Mesenchymal stem cell (in vitro differentiated cells and primary cell): ENCODE results near the gene NFATC1.

Experiments
- DNase-seq: peaks from one replicate; pipeline ENCODE4 v3.0.0-alpha.2; 2013
- H2AFZ ChIP-seq: one replicate; pipeline ENCODE4 v1.6.1; 2013; ENCODE audit warnings: low read depth, mild to moderate bottlenecking, control low read depth, inconsistent platforms, low read length, moderate library complexity
- H2AK5ac ChIP-seq: 2 replicates; pipeline ENCODE4 v1.6.1; 2013; ENCODE audit warnings: low read length, moderate library complexity, mild to moderate bottlenecking, inconsistent platforms; ENCODE audit not compliant: severe bottlenecking
- H2BK120ac ChIP-seq: one replicate; pipeline ENCODE4 v1.6.1; 2013; ENCODE audit warnings: low read depth, mild to moderate bottlenecking, inconsistent platforms, low read length, moderate library complexity
- H2BK12ac ChIP-seq, 2 experiments: one replicate each; pipeline ENCODE4 v1.6.1; 2013; ENCODE audit warnings: inconsistent platforms in 2 of 2, low read length in 2 of 2, mild to moderate bottlenecking in 2 of 2, moderate library complexity in 2 of 2, control low read depth in 1 of 2
- H2BK15ac ChIP-seq: one replicate; pipeline ENCODE4 v1.6.1; 2013; ENCODE audit warnings: mild to moderate bottlenecking, low read depth, inconsistent platforms; ENCODE audit not compliant: poor library complexity, severe bottlenecking
- H2BK5ac ChIP-seq: 2 replicates; pipeline ENCODE4 v1.6.1; 2013; ENCODE audit warnings: low read depth, mild to moderate bottlenecking, low read length, control low read depth, inconsistent platforms; ENCODE audit not compliant: poor library complexity, severe bottlenecking
- H3K14ac ChIP-seq, 2 experiments: one replicate each; pipeline ENCODE4 v1.6.1; 2013; ENCODE audit warnings: inconsistent platforms in 2 of 2, low read length in 2 of 2, control low read depth in 1 of 2, mild to moderate bottlenecking in 1 of 2, moderate library complexity in 1 of 2
- H3K18ac ChIP-seq, 2 experiments: one replicate each; pipeline ENCODE4 v1.6.1; 2013; ENCODE audit warnings: inconsistent platforms in 2 of 2, low read length in 2 of 2, control low read depth in 1 of 2, low read depth in 1 of 2, mild to moderate bottlenecking in 1 of 2
- H3K23ac ChIP-seq, 2 experiments: one replicate each; pipeline ENCODE4 v1.6.1; 2013; ENCODE audit warnings: inconsistent platforms in 2 of 2, low read length in 2 of 2, mild to moderate bottlenecking in 2 of 2, moderate library complexity in 2 of 2, control low read depth in 1 of 2
- H3K27ac ChIP-seq: 2 replicates; pipeline ENCODE4 v1.5.1; 2013; ENCODE audit warnings: mild to moderate bottlenecking, moderate library complexity, low read length, control low read depth, inconsistent platforms; ENCODE audit not compliant: poor library complexity, severe bottlenecking
- H3K27me3 ChIP-seq, 2 experiments: 2 replicates each; pipeline versions ENCODE4 v1.6.1 to v1.7.0; 2013; ENCODE audit warnings: low read length in 2 of 2, mild to moderate bottlenecking in 2 of 2, moderate library complexity in 2 of 2, control low read depth in 1 of 2, inconsistent platforms in 1 of 2; ENCODE audit not compliant: control insufficient read depth in 1 of 2, insufficient read depth in 1 of 2
- H3K36me3 ChIP-seq, 2 experiments: 2 replicates each; pipeline versions ENCODE4 v1.6.1 to v1.7.0; 2013; ENCODE audit warnings: low read length in 2 of 2, control low read depth in 1 of 2, inconsistent platforms in 1 of 2, low read depth in 1 of 2, mild to moderate bottlenecking in 1 of 2; ENCODE audit not compliant: insufficient read depth in 2 of 2, control insufficient read depth in 1 of 2
- H3K4ac ChIP-seq, 2 experiments: one replicate each; pipeline ENCODE4 v1.6.1; 2013; ENCODE audit warnings: inconsistent platforms in 2 of 2, low read length in 2 of 2, mild to moderate bottlenecking in 2 of 2, moderate library complexity in 2 of 2, control low read depth in 1 of 2, low read depth in 1 of 2
- H3K4me1 ChIP-seq: 2 replicates; pipeline ENCODE4 v1.6.1; 2013; ENCODE audit warnings: low read depth, low read length, control low read depth; ENCODE audit not compliant: control insufficient read depth, insufficient read depth
- H3K4me2 ChIP-seq: 2 replicates; pipeline ENCODE4 v1.6.1; 2013; ENCODE audit warnings: low read length, mild to moderate bottlenecking, inconsistent platforms; ENCODE audit not compliant: poor library complexity, severe bottlenecking
- H3K4me3 ChIP-seq, 2 experiments: 2 replicates each; pipeline versions ENCODE4 v1.5.1 to v1.7.0; 2013; ENCODE audit warnings: low read length in 2 of 2, mild to moderate bottlenecking in 2 of 2, control low read depth in 1 of 2, low read depth in 1 of 2; ENCODE audit not compliant: insufficient read depth in 1 of 2
- H3K79me1 ChIP-seq: replicated peaks from 2 replicates; pipeline ENCODE4 v1.6.1; 2013; ENCODE audit warnings: mild to moderate bottlenecking, control low read depth, low read length, inconsistent platforms; ENCODE audit not compliant: poor library complexity, severe bottlenecking
- H3K9ac ChIP-seq: 2 replicates; pipeline ENCODE4 v1.7.0; 2013; ENCODE audit warnings: mild to moderate bottlenecking, low read length, moderate library complexity
- H3K9me3 ChIP-seq: 2 replicates; pipeline ENCODE4 v1.7.0; 2013; ENCODE audit warnings: mild to moderate bottlenecking, low read length; ENCODE audit not compliant: control insufficient read depth
- H4K8ac ChIP-seq: one replicate; pipeline ENCODE4 v1.6.1; 2013; ENCODE audit warnings: inconsistent platforms, mild to moderate bottlenecking, low read length, moderate library complexity
- H4K91ac ChIP-seq: one replicate; pipeline ENCODE4 v1.6.1; 2013; ENCODE audit warnings: mild to moderate bottlenecking, low read length, inconsistent platforms
- WGBS: methylation state at CpG from one replicate; pipeline ENCODE4 v1.1.7; 2013; ENCODE audit warnings: mixed read lengths; 5-methylcytosine and 5-hydroxymethylcytosine counted together

The NFATC1 gene

DNA sequence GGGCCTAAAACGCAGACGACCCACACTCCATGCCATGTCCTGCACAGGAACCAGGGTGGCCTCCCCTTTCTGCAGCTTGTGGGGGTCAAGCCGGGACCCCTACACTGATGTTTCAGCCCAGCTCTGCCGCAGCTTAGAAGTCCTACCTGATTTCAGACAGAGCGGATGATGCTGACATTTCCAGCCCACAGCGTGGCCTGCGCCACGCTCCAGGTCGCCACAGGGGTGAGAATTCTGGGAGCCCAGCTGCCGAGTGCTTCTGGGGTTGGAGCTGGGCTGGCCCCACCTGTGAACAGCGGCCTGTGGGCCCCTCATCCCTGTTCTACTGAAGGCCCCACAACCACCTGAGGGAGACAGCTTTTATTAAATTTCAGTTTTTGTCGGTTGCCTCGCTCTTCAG lies 77.2 kb downstream of the NFATC1 start:
- Histone ChIP-seq H3K27ac (no peak overlapping the region), H3K14ac (no peak overlapping the region), H3K4me3 (no peak overlapping the region), H3K27me3 (peaks cover 0 to 6% of the 10 kb centered on the region in 2 experiments), H2AFZ (no peak overlapping the region), H3K36me3 (peaks cover 0 to 4% of the 10 kb centered on the region in 2 experiments), H3K9ac (no peak overlapping the region), H3K4ac (no peak overlapping the region), H2BK15ac (no peak overlapping the region), H2BK5ac (no peak overlapping the region), H2AK5ac (no peak overlapping the region), H3K4me2 (no peak overlapping the region), H3K23ac (no peak overlapping the region), H4K8ac (no peak overlapping the region), H3K9me3 (no peaks in the 10 kb centered on the region), H2BK12ac (no peak overlapping the region), H3K4me1 (no peaks in the 10 kb centered on the region), H3K18ac (no peak overlapping the region), H3K79me1 (no peaks in the 10 kb centered on the region), H2BK120ac (no peak overlapping the region), H4K91ac (no peak overlapping the region)
- WGBS: 98% methylated on average over 13 of the region's 13 CpGs
- no peak for DNase-seq

DNA sequence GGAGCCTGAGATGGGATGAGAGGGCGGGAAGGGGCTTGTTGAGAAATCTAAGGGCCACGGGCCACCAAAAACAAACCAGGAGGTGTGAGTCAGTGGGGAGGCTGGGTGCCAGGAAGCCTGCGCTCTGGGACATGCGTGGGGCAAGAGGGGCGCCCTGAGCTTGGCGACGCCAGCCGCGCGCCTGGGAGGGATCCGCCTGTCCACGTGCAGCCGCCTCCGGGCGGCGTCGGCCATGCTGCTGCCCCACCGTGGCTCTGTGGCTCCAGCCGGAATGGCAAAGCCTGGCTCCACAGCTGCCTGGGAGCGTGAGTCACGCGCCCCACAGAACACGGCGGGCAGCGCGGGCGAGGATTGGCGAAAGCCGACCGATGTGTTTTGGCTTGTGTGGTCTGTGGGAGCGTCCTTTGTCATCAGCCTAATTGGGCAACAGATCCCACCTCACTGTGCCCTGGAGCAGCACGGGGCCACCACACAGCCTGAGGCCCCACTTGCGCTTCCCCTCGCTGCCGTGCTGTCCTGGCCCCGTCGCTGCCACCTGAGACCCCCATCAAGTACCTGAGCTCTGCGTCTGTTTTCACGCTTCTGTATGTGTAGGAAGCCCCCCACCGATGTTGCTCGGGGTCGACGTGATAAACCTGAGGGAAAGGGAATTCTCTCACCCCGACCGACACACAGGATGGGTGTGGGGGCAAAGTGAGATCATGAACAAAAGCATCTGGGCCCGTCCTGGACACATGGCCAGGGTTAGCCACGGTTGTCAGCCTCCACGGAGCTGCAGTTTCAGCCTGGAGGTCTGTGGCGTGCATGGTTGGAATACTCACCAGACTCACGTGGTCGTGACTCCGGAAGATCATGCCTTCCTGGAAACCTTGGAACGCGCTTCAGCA lies 80.5 kb downstream of the NFATC1 start:
- H4K91ac ChIP-seq: peak overlapping the region; percentile 7
- no peak overlapping the region for H4K8ac ChIP-seq
- H3K27me3 ChIP-seq: peaks cover 0 to 4% of the 10 kb centered on the region in 2 experiments
- H3K9me3 ChIP-seq: no peaks in the 10 kb centered on the region
- H3K36me3 ChIP-seq: no peaks in the 10 kb centered on the region
- H2AK5ac ChIP-seq: no peak overlapping the region
- H3K23ac ChIP-seq: no peak overlapping the region
- H2BK15ac ChIP-seq: no peak overlapping the region
- no peak overlapping the region for H3K9ac ChIP-seq
- no peak overlapping the region for H2BK5ac ChIP-seq
- 93% methylated on average over 53 of the region's 54 CpGs for WGBS
- no peak overlapping the region for H3K4me2 ChIP-seq
- no peaks in the 10 kb centered on the region for H3K79me1 ChIP-seq
- H3K4me3 ChIP-seq: no peak overlapping the region
- H2AFZ ChIP-seq: no peak overlapping the region
- H3K18ac ChIP-seq: no peak overlapping the region
- DNase-seq: no peak
- H3K4me1 ChIP-seq: no peaks in the 10 kb centered on the region
- H2BK120ac ChIP-seq: no peak overlapping the region
- no peak overlapping the region for H3K4ac ChIP-seq
- H2BK12ac ChIP-seq: no peak overlapping the region
- no peak overlapping the region for H3K14ac ChIP-seq
- H3K27ac ChIP-seq: no peak overlapping the region

DNA sequence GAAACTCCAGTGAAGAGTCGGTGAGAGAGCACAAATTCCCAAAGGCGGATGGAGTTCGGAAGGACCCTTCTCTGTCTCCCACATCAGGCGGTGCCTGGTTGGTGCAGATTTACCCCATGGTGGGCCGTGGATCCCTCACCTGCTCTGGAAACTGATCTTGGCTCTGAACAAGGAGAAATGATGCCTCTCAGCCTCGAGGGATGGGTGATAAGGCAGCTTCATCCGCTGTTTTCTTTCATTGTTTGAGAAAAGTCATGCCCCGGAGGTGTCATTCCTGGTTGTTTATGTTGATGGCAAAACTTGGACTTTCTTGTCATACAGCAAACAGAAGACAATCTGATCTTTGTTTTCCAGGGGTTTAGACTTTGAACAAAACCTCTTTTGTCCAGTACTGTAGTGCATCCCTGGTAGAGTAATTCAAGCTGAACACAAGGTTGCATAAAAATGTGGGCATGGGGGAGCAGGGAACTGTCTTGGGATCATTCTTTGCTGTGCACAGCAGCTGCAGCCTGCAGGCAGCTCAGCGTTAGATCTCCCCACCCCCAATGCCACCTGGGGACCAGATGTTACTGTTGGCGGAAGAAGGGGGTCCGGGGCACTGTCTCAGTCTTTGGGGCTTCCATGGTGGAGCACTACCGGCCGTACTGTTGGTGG lies 81.3 kb downstream of the NFATC1 start:
- Histone ChIP-seq H3K36me3 (no peaks in the 10 kb centered on the region), H3K27ac (no peak overlapping the region), H3K4me1 (no peaks in the 10 kb centered on the region), H3K23ac (no peak overlapping the region), H3K18ac (no peak overlapping the region), H3K79me1 (no peaks in the 10 kb centered on the region), H3K4me2 (no peak overlapping the region), H4K91ac (no peak overlapping the region), H4K8ac (no peak overlapping the region), H2BK12ac (no peak overlapping the region), H2AK5ac (no peak overlapping the region), H3K27me3 (no peaks in the 10 kb centered on the region), H3K14ac (no peak overlapping the region), H3K4ac (no peak overlapping the region), H3K9ac (no peak overlapping the region), H2BK5ac (no peak overlapping the region), H3K4me3 (no peak overlapping the region), H2BK120ac (no peak overlapping the region), H3K9me3 (no peaks in the 10 kb centered on the region), H2AFZ (no peak overlapping the region), H2BK15ac (no peak overlapping the region)
- no peak for DNase-seq
- WGBS: 91% methylated on average over 13 of the region's 13 CpGs

DNA sequence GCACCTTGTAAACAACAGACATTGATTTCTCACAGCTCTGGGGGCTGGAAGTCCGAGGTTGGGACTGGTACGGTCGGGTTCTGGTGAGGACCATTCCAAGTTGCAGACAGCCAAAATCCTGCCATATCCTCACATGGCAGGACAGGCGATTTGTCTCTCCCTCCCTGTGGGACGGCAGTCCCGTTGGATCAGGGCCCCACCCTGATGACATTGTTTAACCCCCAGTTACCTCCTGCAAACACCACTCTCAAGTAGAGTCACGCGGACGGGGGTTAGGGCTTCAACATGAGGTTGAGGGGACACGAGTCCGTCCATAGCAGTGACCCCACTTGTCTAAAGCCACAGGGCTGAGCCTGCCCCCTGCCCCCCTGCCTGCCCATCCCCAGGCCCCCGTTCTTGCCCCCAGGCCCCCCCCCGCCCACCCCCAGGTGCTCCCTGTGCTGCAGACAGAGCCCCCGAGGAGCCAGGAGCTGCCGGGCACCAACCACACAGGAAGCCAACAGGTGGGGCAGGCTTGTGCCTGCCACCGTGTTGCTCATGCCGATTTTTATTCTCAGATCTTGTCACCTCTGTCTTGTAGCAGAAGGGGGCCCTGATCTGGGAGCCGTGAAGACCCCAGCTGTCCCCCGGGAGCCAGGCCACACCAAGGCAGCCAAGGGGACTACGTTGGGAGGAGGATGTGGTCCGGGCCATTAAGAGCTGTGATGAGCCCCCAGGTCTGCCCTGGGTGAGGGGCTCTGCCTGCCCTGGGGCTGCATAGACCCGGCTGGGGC lies 82.2 kb downstream of the NFATC1 start:
- no peaks in the 10 kb centered on the region for H3K36me3 ChIP-seq
- no peak overlapping the region for H3K23ac ChIP-seq
- H3K9ac ChIP-seq: no peak overlapping the region
- no peak overlapping the region for H3K4ac ChIP-seq
- DNase-seq: no peak
- no peak overlapping the region for H4K8ac ChIP-seq
- no peak overlapping the region for H2BK5ac ChIP-seq
- no peak overlapping the region for H3K4me3 ChIP-seq
- H3K18ac ChIP-seq: no peak overlapping the region
- H3K79me1 ChIP-seq: no peaks in the 10 kb centered on the region
- H3K27ac ChIP-seq: no peak overlapping the region
- H3K27me3 ChIP-seq: no peaks in the 10 kb centered on the region
- H3K4me1 ChIP-seq: no peaks in the 10 kb centered on the region
- H3K14ac ChIP-seq: no peak overlapping the region
- WGBS: 90% methylated on average over 21 of the region's 22 CpGs
- no peak overlapping the region for H2AFZ ChIP-seq
- no peak overlapping the region for H2BK120ac ChIP-seq
- H2AK5ac ChIP-seq: no peak overlapping the region
- no peak overlapping the region for H4K91ac ChIP-seq
- no peak overlapping the region for H2BK12ac ChIP-seq
- H3K9me3 ChIP-seq: no peaks in the 10 kb centered on the region
- no peak overlapping the region for H3K4me2 ChIP-seq
- H2BK15ac ChIP-seq: no peak overlapping the region
